ENCODE measurements around the gene CNNM2. TPM values are rescaled to one million over a fixed set of nuclear protein-coding genes. Genes with fewer than 3 reads are reported as not detected.
A peak's percentile ranks its signal among the peaks of the same experiment; 100 is the strongest.

The CNNM2 gene
- total RNA-seq, 1 experiment from 2014 or later = 7.2 TPM

GRCh38 chr10:103095005-103095404, 176.9 kb downstream of the CNNM2 start:
- CTCF ChIA-PET = interaction anchor here (0.6 kb wide), 1 partner anchor 193 kb away, joined by 3 read pairs; no protein-coding TSS in a partner anchor
- Histone ChIP-seq H3K4me2 (ENCODE audit: low read length) (no peak overlapping the region), H2AFZ (ENCODE audit: low read length) (no peak overlapping the region), H3K4me3 (ENCODE audit: low read length) (no peak overlapping the region), H3K27ac (ENCODE audit: low read length) (no peak overlapping the region), H3F3A (ENCODE audit: low read length, unreplicated experiment) (no peaks in the 10 kb centered on the region), H3K4me1 (ENCODE audit: insufficient read depth, low read length) (peaks cover 20% of the 10 kb centered on the region), H3K9me3 (ENCODE audit: low read length) (no peaks in the 10 kb centered on the region), H4K20me1 (ENCODE audit: low read length) (no peaks in the 10 kb centered on the region), H3K9me2 (replicated peaks; ENCODE audit: low read length) (no peaks in the 10 kb centered on the region), H3K36me3 (ENCODE audit: low read depth, low read length) (peaks cover 72% of the 10 kb centered on the region), H3K79me2 (ENCODE audit: low read length) (no peaks in the 10 kb centered on the region), H3K9ac (ENCODE audit: low read length) (no peak overlapping the region), H3K27me3 (ENCODE audit: low read length) (no peaks in the 10 kb centered on the region)
- no peak for ATAC-seq
- BruUV-seq (replicated peaks) = no TSS peak
- POLR2A ChIA-PET (ENCODE audit: unreplicated experiment) = no interaction called here
- no peak for DNase-seq
- intact Hi-C loops (cut with micrococcal nuclease) = no loop called here
- TF ChIP-seq EZH2phosphoT487 (IDR thresholded peaks at IDR 0.05; ENCODE audit: borderline replicate concordance, low read length) (no peak), EZH2 (IDR thresholded peaks at IDR 0.05; ENCODE audit: low read length, unreplicated experiment) (no peak)
- TF ChIP-seq, protein P1, sequence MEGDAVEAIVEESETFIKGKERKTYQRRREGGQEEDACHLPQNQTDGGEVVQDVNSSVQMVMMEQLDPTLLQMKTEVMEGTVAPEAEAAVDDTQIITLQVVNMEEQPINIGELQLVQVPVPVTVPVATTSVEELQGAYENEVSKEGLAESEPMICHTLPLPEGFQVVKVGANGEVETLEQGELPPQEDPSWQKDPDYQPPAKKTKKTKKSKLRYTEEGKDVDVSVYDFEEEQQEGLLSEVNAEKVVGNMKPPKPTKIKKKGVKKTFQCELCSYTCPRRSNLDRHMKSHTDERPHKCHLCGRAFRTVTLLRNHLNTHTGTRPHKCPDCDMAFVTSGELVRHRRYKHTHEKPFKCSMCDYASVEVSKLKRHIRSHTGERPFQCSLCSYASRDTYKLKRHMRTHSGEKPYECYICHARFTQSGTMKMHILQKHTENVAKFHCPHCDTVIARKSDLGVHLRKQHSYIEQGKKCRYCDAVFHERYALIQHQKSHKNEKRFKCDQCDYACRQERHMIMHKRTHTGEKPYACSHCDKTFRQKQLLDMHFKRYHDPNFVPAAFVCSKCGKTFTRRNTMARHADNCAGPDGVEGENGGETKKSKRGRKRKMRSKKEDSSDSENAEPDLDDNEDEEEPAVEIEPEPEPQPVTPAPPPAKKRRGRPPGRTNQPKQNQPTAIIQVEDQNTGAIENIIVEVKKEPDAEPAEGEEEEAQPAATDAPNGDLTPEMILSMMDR (conservative IDR thresholded peaks at IDR 0.05; ENCODE audit: low read depth, low read length) = no peak

- Histone ChIP-seq H3K4me1 (ENCODE audit: insufficient read depth, low read length) (peaks cover 20% of the 10 kb centered on the region), H3K4me2 (ENCODE audit: low read length) (0 out of 2 replicates have a peak overlapping the region, but pooled peaks have one; percentile 4), H3K36me3 (ENCODE audit: low read depth, low read length) (peaks cover 67% of the 10 kb centered on the region), H3K27me3 (ENCODE audit: low read length) (no peaks in the 10 kb centered on the region), H3K27ac (ENCODE audit: low read length) (peak overlapping the region; percentile 62), H3F3A (ENCODE audit: low read length, unreplicated experiment) (no peaks in the 10 kb centered on the region), H3K79me2 (ENCODE audit: low read length) (no peaks in the 10 kb centered on the region), H3K4me3 (ENCODE audit: low read length) (no peak overlapping the region), H3K9me3 (ENCODE audit: low read length) (no peaks in the 10 kb centered on the region), H3K9me2 (replicated peaks; ENCODE audit: low read length) (no peaks in the 10 kb centered on the region), H4K20me1 (ENCODE audit: low read length) (no peaks in the 10 kb centered on the region), H2AFZ (ENCODE audit: low read length) (no peak overlapping the region), H3K9ac (ENCODE audit: low read length) (no peak overlapping the region)
- peak; percentile 43 for ATAC-seq
- CTCF ChIA-PET = no interaction called here
- peak; percentile 14 for DNase-seq
- POLR2A ChIA-PET (ENCODE audit: unreplicated experiment) = no interaction called here
- no TSS peak for BruUV-seq (replicated peaks)
- intact Hi-C loops (cut with micrococcal nuclease) = no loop called here
- TF ChIP-seq, protein P1 (conservative IDR thresholded peaks at IDR 0.05; ENCODE audit: low read depth, low read length) = no peak
- TF ChIP-seq EZH2phosphoT487 (IDR thresholded peaks at IDR 0.05; ENCODE audit: borderline replicate concordance, low read length) (no peak), EZH2 (IDR thresholded peaks at IDR 0.05; ENCODE audit: low read length, unreplicated experiment) (no peak)
These were observed 178.0 kb downstream of the CNNM2 start for GRCh38 chr10:103096130-103096529.

- Histone ChIP-seq H3K27me3 (ENCODE audit: low read length) (no peaks in the 10 kb centered on the region), H4K20me1 (ENCODE audit: low read length) (no peaks in the 10 kb centered on the region), H3K27ac (ENCODE audit: low read length) (no peak overlapping the region), H3K9ac (ENCODE audit: low read length) (no peak overlapping the region), H3K36me3 (ENCODE audit: low read depth, low read length) (peaks cover 48% of the 10 kb centered on the region), H3K9me3 (ENCODE audit: low read length) (no peaks in the 10 kb centered on the region), H3F3A (ENCODE audit: low read length, unreplicated experiment) (no peaks in the 10 kb centered on the region), H3K4me1 (ENCODE audit: insufficient read depth, low read length) (peaks cover 20% of the 10 kb centered on the region), H3K4me3 (ENCODE audit: low read length) (no peak overlapping the region), H2AFZ (ENCODE audit: low read length) (no peak overlapping the region), H3K4me2 (ENCODE audit: low read length) (no peak overlapping the region), H3K79me2 (ENCODE audit: low read length) (no peaks in the 10 kb centered on the region), H3K9me2 (replicated peaks; ENCODE audit: low read length) (no peaks in the 10 kb centered on the region)
- TF ChIP-seq EZH2 (IDR thresholded peaks at IDR 0.05; ENCODE audit: low read length, unreplicated experiment) = no peak
- ChIA-PET POLR2A (ENCODE audit: unreplicated experiment) (no interaction called here), CTCF (no interaction called here)
- BruUV-seq (replicated peaks) = TSS peak; percentile 6
- intact Hi-C loops (cut with micrococcal nuclease) = no loop called here
- DNase-seq = no peak
- ATAC-seq = no peak
These were observed 180.1 kb downstream of the CNNM2 start for GRCh38 chr10:103098240-103098639.
